GM18507 (cell line): ENCODE data around the gene BCL11B.

ENCODE experiments used
- DNase-seq: peaks from one replicate; pipeline ENCODE4 v3.0.0; 2011; ENCODE audit warnings: low read depth; ENCODE audit not compliant: insufficient read length; ENCODE audit errors: extremely low spot score
- FAIRE-seq: peaks from 2 replicates; lab custom pipeline; 2011; peaks lifted over from hg19 to GRCh38; lab: Jason Lieb, UNC

BCL11B gene

GRCh38 chr14:99208318-99208717 lies 63.7 kb downstream of the BCL11B start:
- FAIRE-seq: no peak

DNA sequence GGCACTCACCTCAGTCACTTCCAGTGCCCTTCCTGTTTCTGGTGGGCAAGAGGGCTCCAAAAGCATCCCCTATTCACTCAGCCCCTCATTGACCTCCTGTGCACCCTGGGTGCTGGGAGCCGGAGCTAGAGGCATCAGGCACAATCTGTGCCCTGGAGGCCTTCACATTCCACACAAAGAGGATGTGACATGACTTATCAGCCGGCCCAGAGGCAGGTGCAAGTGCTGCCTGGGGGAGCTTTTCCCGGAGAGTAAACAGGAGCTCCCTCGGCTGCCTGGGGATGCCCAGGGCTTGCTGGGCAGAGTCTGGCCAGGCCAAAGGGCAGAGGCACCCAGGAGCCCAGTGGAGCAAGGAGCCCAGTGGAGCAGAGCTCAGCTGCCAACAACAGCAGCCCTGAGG lies 64.5 kb downstream of the BCL11B start:
- DNase-seq (no peak), FAIRE-seq (no peak)

More at GRCh38 chr14:99208318-99208717, 63.7 kb downstream of the BCL11B start:
- DNase-seq: no peak

DNA sequence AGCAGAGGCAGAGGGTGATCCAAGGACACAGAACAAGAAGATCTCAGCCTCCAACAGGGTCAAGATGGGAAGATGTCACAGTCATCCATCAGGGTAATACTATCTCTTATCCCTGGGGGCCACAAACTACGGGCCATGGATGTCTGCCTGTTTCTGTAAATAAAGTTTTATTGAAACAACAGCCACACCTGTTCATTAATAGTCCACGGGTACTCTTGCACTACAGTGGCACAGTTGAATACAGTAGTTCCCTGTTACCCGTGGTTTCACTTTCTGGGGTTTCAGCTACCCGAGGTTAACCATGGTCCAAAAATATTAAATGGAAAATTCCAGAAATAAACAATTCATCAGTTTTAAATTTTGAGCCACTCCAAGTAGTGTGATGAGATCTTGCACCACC lies 65.9 kb downstream of the BCL11B start:
- DNase-seq (no peak), FAIRE-seq (no peak)

DNA sequence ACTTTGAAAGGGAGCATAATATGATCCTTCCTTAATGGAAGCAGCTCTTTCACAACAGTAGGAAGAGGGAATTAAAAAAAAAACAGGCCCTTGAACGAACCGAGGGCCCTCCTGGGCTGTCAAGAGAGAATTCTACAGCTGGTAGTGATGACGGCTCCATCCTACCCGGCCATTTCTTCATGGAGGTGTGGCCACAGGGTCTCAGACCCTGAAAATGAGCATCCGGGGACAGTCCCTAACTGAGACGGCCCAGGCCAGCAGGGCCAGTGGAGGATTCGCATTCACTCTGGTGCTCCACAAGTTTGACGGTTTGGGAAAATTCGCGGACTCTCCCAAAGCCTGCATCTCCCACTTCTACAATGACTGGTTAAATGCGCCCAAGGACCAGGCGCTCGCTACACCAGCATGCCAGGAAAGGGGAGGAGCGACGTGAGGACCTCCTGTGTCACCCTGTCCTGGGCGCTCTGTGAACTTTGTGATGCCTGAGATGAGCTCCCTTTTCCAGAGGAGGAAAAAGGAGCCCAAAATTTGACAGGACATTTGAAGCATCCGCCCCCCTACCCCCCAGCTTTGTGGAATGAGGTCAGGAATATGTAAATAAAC lies 66.8 kb downstream of the BCL11B start:
- FAIRE-seq: no peak
- no peak for DNase-seq

GRCh38 chr14:99203801-99204200 lies 68.2 kb downstream of the BCL11B start:
- DNase-seq: no peak
- FAIRE-seq: no peak

DNA sequence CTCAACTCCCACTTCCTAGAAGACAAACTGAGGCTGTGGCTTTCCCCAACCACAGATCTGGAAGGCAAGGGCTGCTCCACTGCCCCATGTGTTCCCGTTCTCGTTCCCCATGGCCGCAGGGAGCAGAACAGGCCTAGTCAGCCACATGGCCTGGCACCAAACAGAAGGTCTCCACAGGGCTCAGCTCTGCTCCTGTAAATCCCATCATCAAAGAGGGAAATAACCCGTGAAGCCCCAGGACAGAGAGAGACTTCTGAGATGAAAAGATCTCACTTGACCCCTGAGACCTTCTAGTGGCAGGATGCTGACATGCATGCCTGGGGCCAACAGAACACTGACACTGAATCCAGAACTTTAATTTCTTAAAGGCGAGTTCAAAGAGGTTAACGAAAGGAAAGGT lies 68.9 kb downstream of the BCL11B start:
- no peak for DNase-seq
- FAIRE-seq: no peak

GRCh38 chr14:99202516-99202915 lies 69.5 kb downstream of the BCL11B start:
- no peak for DNase-seq
- no peak for FAIRE-seq

GRCh38 chr14:99201351-99202073 lies 70.5 kb downstream of the BCL11B start:
- FAIRE-seq (no peak), DNase-seq (no peak)

DNA sequence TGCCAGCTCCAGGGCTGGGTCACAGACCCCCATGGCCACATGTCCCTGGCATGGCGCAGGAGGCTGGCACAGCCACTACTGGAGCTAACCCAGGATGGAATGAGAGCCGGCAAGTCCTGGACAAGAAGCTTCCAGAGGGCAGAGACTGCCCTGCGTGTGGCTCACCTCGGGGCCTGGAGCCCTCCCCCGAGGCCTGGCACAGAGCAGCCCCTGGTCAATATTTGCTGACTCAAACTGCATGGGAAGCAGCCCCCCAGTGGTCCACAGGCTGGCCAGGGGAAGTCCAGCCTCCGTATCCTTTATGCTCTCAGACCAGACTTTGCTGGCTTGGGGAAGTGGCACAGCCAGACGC lies 71.4 kb downstream of the BCL11B start:
- DNase-seq (no peak), FAIRE-seq (no peak)

DNA sequence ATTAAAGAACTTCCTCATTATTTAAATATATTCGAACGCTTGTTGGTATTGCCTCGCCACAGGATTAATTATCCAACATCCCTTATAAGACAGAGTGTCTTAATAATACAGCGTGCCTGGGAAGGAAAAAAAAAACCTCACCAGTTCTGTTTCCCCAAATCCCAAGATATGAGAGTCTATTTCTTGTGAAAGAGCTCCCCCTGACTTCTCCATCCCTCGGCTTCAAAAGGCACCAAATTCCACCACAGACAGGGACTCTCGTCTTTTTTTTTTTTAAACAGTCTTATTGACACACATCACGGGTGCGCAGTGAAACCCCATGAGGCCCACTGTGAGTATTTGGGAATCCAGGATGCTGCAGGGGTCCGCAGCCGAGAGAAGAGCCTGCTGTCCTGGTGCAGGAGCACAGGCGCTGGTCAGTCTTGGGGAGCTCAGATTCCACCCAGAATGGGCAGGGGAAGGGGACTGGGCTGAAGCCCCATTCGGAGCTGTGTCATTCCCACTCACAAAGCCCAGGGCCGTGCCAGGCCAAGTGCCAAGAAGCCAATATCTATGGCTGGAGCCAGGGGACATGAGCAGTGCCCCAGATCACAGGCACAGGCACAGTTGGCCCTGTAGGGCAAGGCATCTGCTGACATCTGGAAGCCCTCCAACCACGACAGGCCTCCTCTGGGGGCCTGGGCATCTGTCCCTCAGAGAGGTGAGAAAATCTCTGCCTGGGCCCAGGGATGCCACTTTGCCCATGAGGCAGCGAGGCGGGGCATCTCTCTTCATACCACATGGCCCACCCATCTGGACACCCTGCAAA lies 71.9 kb downstream of the BCL11B start:
- no peak for DNase-seq
- no peak for FAIRE-seq

GRCh38 chr14:99198746-99199502 lies 73.1 kb downstream of the BCL11B start:
- DNase-seq (no peak), FAIRE-seq (no peak)

GRCh38 chr14:99196310-99196650 lies 75.7 kb downstream of the BCL11B start:
- DNase-seq (no peak), FAIRE-seq (no peak)

GRCh38 chr14:99195602-99196309 lies 76.2 kb downstream of the BCL11B start:
- no peak for FAIRE-seq
- DNase-seq: no peak

- DNase-seq (no peak), FAIRE-seq (no peak)
Measured at GRCh38 chr14:99194736-99195135, 77.3 kb downstream of the BCL11B start.

DNA sequence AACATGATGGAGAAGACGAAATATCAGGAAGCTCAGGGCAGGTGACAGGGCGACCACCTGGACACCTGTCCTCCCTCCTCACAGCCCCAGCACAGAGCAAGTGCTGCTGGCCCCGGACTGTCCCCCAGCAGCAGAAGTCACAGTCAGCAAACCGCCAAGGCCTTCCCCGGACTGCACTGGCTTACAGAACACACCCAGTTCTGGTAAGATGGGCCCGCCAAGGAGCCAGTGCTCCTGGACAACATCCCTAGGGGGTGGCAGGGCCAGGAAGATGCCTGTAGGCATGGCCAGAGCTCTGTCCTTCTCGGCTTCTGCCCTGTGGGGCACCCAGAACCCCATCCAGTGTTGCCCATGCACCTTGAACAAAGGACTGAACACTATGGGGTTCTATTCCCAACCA lies 77.9 kb downstream of the BCL11B start:
- FAIRE-seq (no peak), DNase-seq (no peak)

DNA sequence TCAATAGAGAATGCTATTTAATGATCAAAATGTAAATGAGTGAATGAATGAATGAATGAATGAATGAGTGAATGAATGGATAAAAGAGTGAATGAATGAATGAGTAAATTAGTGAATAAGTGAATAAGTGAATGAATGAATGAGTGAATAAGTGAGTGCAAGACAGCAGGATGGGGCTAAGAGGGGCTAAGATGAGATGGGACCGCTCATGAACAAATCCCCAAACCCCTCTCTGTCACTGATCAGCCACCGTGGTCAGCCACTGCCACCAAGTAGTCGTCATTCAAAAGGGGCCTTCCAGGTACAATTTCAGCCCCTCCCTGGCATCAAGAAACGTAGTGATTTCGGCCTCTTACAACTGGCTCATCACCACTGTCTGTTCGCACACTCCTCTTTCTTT lies 79.2 kb downstream of the BCL11B start:
- DNase-seq: no peak
- no peak for FAIRE-seq

DNA sequence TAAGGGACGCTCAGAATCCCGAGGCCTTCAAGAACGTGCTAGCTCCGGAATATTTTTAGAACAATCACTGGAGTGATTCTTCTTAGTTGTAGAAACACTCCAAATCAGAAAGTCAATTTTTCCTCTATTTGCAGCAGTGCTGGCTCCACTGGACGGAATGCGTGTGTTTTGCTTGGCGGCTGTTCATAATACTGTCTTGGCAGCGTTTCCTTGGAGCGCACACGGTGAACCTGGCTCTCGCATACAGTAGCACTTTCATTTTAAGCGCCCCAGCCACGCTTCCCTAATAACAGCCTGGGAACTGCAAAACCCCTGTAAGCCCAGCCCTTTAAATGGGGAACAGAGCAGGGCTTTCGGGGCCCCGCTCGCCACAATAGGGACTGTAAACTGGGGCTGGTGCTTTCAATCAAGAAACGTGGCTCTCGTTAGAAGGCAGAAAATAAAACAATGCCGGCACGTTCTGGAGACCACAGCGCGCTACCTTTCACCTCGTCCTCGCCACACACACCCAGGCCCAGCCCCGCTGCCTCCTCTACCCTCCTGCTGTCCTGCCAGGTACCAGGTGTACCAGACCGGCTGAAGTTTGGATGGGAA lies 79.9 kb downstream of the BCL11B start:
- DNase-seq (no peak), FAIRE-seq (no peak)

GRCh38 chr14:99191395-99192027 lies 80.5 kb downstream of the BCL11B start:
- DNase-seq (no peak), FAIRE-seq (no peak)
